Mucosa of gallbladder (tissue), 1 donor: ENCODE measurements around the gene MED15. TPM values are rescaled to one million over a fixed set of nuclear protein-coding genes. Genes with fewer than 3 reads are reported as not detected.
"Not testable (repeated sequence)": the region's sequence is repeated elsewhere in the genome, so short reads cannot be mapped to it uniquely, and the experiment has no call there.

ENCODE experiments used
- DNase-seq: peaks from one replicate; pipeline ENCODE4 v3.0.0-alpha.2; 2020; ENCODE audit warnings: low spot score
- total RNA-seq: library from RNA; stranded (reverse); gene quantifications from one replicate; pipeline ENCODE4 v1.2.1, GENCODE V29; 2021
- donor health status: DM: no; HTN: no; CAD: no.

Gene MED15
- total RNA-seq, 1 donor from 2014 or later = 107 TPM

DNA sequence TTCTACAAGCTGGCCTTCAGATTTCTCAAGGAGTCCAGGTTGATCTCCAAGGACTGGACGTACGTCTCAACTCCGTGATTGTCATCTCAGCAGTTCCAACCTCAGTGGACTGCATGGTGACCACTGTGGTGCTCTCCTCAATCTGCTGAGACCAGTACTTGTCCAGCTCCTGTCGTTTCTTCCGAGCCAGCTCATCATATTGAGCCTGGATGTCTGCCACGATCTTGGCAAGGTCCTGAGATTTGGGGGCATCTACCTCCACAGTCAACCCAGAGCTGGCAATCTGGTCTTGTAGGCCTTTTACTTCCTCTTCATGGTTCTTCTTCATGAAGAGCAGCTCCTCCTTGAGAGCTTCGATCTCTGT is 24.3 kb upstream of the MED15 start:
- not testable (repeated sequence) for DNase-seq

DNA sequence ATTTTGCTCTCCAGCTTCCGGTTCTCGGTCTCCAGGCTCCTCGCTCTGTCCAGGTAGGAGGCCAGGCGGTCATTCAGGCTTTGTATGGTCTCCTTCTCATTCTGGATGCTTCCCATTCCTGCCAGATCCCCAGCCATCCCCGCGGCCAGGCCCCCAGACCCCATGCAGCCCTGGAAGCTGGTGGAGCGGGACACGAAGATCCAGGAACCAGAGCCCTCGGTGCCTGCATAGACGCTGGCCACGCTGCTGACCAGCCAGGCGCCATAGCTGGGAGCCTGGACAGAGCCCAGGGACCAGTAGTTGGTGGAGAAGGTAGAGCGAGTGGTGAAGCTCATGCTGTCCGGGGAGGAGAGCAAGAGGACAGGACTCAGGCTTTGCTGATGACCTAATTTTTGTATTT is 23.6 kb upstream of the MED15 start:
- no peak for DNase-seq

DNA sequence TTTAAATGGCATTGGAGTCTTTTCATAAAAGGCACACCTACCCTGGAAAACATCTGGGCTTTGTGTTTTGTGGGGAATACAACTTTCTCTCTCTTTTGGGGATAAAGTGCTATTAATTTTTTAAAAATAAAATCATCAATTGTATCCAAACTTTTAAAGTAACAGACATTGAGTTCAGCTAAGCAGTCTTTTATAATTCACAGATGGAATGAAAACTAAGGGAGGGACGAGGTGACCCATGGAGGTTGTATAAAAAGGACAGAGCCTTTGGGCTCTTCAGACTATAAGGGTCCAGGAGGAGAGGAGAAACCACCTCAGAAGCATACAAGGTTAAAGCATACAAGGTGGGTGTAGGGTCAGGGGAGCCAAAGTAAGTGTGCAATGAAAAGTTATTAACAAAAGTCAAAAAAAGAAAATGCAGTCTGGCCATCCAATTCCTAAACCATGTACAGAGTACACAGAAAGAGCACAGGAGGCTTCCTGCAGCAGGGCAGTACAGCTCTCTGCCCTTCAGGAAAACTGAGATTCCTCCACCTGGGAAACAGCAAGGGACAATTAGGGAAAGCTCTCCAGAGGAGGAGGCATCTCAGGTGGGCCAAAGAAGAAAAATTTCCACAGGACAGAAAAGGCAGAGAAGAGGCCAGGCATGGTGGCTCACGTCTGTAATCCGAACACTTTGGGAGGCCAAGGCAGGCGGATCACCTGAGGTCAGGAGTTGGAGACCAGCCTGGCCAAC is 22.3 kb upstream of the MED15 start:
- no peak for DNase-seq

GRCh38 chr22:20486229-20486628 is 21.2 kb upstream of the MED15 start:
- DNase-seq = no peak

GRCh38 chr22:20487715-20488114 is 19.7 kb upstream of the MED15 start:
- DNase-seq = no peak

DNA sequence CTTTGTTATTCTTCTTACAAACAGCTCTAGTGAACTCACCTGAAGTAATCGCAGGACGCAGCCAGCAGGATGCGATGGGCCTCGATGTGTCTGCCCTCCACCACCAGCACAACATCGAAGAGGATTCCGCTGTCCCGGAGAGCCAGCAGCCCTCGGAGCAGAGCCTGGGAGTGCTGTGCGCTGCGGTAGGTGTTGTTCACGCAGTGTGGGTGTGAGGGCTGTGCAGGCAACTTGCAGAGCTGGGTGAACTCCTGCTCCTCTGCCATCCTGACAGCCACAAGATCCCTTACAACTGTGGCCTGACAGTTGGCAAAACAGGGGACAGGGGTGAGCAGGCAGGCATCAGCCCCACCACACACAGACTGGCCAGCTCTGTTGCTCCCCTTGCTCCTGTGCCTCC is 18.5 kb upstream of the MED15 start:
- no peak for DNase-seq

DNA sequence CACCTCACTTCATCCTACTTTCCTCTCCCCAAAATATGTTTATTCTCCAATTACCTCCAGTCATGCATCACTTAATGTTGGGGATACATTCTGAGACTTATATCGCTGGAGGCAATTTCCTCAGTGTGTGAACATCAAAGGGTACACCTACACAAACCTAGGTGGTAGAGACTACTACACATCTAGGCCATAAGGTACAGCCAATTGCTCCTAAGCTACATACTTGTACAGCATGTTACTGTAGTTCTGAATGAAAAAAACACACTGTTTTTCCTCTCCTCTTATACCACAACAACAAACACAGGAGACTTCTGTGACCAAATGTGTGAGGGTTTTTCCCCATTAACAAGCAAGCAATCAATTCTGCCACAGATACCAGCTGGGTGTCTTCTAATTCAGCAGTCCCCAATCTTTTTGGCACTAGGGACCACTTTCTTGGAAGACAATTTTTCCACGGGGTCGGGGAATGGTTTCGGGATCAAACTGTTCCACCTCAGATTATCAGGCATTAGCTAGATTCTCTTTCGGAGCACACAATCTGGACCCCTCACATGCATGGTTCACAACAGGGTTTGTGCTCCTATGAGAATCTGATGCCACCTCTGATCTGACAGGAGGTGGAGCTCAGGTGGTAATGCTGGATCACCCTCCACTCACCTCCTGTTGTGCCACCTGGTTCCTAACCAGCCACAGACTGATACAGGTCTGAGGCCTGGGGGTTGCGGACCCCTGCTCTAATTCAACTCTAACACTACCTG is 17.0 kb upstream of the MED15 start:
- DNase-seq = no peak

GRCh38 chr22:20490941-20491307 is 16.5 kb upstream of the MED15 start:
- no peak for DNase-seq

- DNase-seq = no peak
Observed at GRCh38 chr22:20491346-20491745, 16.1 kb upstream of the MED15 start.

GRCh38 chr22:20494978-20495860 is 12.2 kb upstream of the MED15 start, which contains the start of gene KLHL22:
Gene KLHL22 (minus strand): TSS chr22:20495795. CDS start chr22:20489211, 6,584 bp downstream.
- DNase-seq = peak; percentile 92

GRCh38 chr22:20495861-20496681 is 11.3 kb upstream of the MED15 start:
- peak; percentile 85 for DNase-seq

DNA sequence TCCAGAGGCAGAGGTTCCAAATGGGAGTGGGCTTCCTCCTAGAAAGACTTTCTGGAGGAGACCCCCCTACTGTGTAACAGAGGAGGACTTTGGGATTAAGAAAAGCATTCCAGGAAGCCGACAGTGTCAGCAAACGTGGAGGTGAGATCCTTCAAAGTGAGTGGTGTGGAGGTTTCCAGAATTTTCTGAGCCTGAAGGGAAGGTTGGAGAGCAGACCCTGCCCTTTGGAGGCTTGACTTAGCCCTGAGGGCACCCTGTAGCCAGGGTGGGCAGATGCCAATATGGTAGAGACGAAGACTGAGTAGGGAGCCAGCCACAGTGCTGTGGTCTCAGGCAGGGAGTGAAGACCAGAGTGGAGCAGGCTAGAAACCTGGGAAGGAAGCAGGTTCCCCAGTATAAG is 10.0 kb upstream of the MED15 start:
- no peak for DNase-seq

- no peak for DNase-seq
Observed at GRCh38 chr22:20498913-20499312, 8.5 kb upstream of the MED15 start.

DNA sequence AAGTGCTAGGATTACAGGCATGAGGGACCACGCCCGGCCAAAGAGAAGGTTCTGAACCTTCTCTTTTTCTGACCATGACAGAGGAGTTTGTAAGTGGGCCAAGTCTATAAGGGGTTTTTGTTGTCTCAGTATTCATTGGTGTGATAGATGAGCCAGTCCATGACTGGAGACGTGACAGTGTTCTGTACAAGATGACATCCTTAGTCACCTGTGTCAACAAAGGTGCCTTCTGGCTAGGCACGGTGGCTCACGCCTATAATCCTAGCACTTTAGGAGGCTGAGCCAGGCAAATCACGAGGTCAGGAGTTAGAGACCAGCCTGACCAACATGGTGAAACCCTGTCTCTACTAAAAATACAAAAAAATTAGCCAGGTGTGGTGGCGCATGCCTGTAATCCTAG is 7.6 kb upstream of the MED15 start:
- no peak for DNase-seq

GRCh38 chr22:20503816-20504215 is 3.6 kb upstream of the MED15 start:
- peak; percentile 69 for DNase-seq

- DNase-seq = not testable (repeated sequence)
Observed at GRCh38 chr22:20504293-20504922, 3.0 kb upstream of the MED15 start.

- DNase-seq = no peak
Observed at GRCh38 chr22:20506543-20507252, 712 bp upstream of the MED15 start.

- not testable (repeated sequence) for DNase-seq
Observed at GRCh38 chr22:20508067-20508755, 801 bp downstream of the MED15 start.

DNA sequence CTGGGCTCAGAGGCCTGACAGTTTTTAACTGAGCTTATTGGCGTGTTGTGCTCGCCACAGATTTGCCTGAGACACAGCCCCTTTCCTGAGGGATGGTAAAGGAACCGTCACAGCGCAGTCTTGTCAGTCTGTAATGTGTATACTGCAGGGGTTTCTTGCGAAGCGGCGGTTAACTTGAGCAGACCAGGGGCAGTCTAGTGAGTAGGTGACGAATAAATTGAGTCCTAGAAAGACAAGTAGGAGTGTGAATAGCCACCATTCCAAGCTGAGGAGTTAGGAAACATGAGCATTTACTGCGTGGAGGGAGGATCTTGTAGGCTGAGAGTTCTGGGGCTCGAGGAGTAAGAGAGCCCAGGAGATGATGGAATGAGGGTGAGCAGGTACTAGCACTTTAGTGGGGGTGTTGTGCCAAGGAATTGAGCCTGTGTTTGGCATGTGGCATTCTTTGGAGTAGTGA is 1.4 kb downstream of the MED15 start:
- no peak for DNase-seq
